Fibroblast of the aortic adventitia (primary cell): ENCODE results near the gene SETD2. TPM values are rescaled to one million over a fixed set of nuclear protein-coding genes. Genes with fewer than 3 reads are reported as not detected.

Experiments used
- DNase-seq: peaks from one replicate; pipeline ENCODE4 v3.0.0-alpha.2; 2010; ENCODE audit warnings: low read depth
- H3K4me3 ChIP-seq: 2 replicates; pipeline ENCODE4 v1.5.1; 2011; ENCODE audit warnings: low read depth, mild to moderate bottlenecking, control low read depth, low read length, moderate library complexity
- CTCF ChIP-seq: IDR thresholded peaks from 2 replicates; pipeline ENCODE4 v1.5.1; 2011; ENCODE audit warnings: mild to moderate bottlenecking, low read length, control low read depth, inconsistent platforms; ENCODE audit not compliant: insufficient read depth
- total RNA-seq: library from RNA; depleted of rRNA; stranded (reverse); fragments of >200 nt; gene quantifications from 2 replicates; pipeline ENCODE4 v1.2.3, GENCODE V29; 2012; ENCODE audit warnings: low replicate concordance

SETD2 gene
- total RNA-seq, 1 donor, result 37.6 TPM

GRCh38 chr3:47161983-47162696 lies 1.8 kb downstream of the SETD2 start:
- DNase-seq, result peak; percentile 7

DNA sequence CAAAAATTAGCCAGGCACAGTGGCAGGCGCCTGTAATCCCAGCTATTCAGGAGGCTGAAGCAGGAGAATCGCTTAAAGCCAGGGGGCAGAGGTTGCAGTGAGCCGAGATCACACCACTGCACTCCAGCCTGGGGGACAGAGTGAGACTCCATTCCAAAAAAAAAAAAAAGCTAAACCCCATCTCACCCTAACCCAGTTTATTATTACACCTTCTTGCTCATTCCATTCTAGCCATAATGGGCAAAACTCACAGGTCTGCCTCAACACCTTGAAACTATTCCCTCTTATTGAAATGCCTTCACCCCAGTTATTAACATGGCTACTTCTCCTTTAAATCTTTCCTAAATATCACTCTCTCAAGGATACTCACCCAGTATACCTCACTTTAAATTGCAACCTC lies 4.1 kb downstream of the SETD2 start:
- DNase-seq, result no peak
- H3K4me3 ChIP-seq, result no peak overlapping the region
- no peak for TF ChIP-seq CTCF

More at GRCh38 chr3:47161983-47162696, 1.8 kb downstream of the SETD2 start:
- peak overlapping the region; percentile 88 for H3K4me3 ChIP-seq
- TF ChIP-seq CTCF, result no peak

- H3K4me3 ChIP-seq, result no peak overlapping the region
- no peak for DNase-seq
- TF ChIP-seq CTCF, result no peak
Measured at GRCh38 chr3:47158208-47158607, 5.7 kb downstream of the SETD2 start.

DNA sequence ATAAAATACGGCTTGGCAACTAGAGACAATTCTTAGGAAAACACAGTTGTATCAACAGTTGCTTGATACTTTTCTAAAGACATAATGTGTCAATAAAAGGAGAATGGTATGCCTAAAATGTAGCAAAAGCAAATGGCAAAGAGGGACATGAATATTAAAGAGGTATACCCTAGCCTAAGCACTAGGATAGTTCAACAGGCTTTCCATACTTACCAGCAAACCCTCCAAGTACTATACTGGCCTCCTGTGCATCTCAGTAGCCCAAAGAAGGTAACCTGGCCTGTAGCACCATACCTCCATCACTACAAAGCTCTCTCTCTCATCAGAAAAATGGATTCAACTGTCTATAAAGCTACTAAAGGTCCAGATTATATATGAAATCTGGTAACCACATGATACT lies 7.5 kb downstream of the SETD2 start:
- no peak overlapping the region for H3K4me3 ChIP-seq
- TF ChIP-seq CTCF, result no peak
- DNase-seq, result no peak

DNA sequence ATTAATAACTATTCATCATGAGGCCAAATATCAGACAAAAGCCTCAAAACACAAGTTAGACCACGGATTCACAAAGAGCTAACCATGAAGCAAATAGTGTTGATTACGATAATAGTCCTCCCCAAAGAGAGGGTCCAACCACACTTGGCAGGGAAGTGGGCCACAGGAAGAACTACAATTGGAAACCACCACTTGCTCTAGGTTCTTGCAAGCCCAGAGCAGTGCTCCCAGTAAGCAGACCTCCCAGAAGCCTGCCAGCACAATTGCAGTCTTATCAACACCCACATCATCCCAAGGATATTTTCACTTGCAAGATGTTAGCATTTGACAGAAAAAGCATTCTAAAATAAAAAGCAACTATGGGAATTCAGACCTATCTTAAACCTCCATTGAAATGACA lies 11.3 kb downstream of the SETD2 start:
- H3K4me3 ChIP-seq, result no peak overlapping the region
- no peak for TF ChIP-seq CTCF
- peak; percentile 38 for DNase-seq

- H3K4me3 ChIP-seq, result no peak overlapping the region
- no peak for DNase-seq
- TF ChIP-seq CTCF, result no peak
Measured at GRCh38 chr3:47151836-47152235, 12.1 kb downstream of the SETD2 start.

GRCh38 chr3:47149339-47149933 lies 14.5 kb downstream of the SETD2 start:
- DNase-seq, result no peak
- no peak overlapping the region for H3K4me3 ChIP-seq
- TF ChIP-seq CTCF, result no peak
